NCI-H1105 treated with DMSO at 0.1 percent for 48 hours (cell line): Measurements from ENCODE around the gene COPS8.

Source experiments
- DNase-seq: peaks from one replicate; lab custom pipeline; 2025; lab: John Stamatoyannopoulos, UW

COPS8 gene

DNA sequence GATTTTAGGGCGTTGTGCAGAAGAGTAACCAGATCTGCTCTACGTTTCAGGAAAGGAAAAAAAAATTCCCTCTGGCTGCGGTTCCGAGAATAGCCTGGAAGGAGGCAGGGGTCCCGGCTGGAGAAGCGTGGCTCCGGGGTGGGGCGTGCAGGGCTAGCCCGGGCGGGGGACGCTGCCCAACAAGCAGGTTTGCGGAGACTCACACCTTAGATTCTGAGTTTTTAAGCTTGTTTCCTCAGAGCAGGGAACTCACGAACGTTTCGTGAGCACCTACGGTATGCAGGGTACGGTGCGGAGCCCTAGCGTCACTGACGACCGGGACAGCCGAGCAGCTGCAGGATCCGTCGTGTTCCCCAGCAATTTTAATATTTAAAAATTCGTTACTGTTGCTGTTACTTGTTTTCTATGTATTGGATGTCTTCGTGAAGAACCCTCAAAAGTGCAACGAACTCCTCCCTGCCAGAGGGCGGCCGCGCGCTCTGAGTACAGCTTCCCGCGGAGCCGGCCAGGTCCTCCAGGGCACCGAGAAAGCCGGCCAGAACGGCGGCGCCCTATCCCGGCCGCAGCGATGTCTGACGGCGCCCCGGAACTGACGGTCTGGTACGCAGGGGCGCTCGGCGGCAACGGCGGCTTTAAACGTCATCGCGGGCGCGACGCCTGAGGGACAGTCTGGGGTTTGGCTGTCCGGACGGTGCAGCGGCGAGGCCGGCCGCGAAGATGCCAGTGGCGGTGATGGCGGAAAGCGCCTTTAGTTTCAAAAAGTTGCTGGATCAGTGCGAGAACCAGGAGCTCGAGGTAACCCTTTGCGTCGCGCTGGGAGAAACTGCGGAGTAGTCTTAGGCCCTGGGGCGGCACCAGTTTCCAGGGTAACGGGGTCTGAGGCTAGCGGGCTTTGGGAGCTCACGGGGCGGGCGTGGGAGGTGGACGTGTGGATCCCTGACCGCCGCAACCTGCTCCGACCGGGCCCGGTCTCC, at the start of gene COPS8:
TSS of gene COPS8 (plus strand) at position 642 of the 974 bp plus-strand sequence. CDS start at position 718, 76 bp downstream.
- DNase-seq = peak; percentile 87

DNA sequence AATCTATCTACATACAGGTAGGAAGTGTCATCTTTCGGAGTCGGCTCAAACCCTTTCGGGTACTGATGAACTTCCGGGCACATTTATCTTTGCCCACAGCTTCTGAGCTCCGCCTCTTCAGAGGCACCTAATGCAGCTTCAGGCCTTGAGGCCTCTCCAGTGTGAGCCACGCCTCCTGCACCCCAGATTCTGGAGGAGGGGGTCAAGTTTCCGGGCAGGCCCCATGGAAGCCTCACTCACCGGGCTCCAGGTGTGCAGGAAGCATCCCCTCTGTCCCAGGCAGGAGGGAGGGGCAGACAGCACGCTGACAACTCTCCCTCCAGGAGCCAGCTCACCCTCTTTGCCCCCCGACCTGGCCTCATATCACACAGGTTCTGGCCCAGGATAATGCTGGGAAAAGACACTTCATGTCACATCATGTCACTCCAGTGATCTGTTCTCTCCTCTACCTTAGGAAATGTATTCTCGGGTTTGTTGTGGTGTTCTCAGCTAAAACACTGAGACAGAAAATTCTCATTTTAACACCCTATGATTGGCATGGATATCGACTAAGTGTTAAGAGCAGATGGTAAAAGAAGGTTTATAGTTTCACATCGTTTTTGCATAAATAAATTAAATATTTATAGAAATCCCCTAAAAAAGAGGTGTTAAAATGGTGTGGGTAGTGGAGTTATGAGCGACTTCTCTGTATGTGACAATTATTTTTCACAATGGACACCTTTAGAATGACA, 46.2 kb upstream of the COPS8 start:
- no peak for DNase-seq

DNA sequence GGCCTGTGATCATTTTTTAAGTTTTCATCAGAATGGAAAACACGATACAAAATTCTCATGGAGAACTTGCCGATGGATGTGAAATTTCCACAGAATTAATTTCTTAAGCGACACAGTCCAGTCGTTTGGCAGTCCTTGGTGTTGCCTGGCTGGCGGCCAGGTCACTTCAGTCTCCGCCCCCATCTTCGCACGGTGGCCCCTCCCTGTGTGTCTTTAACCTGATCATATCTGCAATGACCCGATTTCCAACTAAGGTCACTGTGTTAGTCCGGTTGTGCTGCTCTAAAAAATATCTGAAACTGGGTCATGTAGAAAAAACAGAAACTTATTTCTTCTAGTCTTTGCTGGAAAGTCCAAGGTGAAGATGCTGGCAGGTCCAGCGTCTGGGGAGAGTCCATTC, 44.5 kb upstream of the COPS8 start:
- DNase-seq = no peak

DNA sequence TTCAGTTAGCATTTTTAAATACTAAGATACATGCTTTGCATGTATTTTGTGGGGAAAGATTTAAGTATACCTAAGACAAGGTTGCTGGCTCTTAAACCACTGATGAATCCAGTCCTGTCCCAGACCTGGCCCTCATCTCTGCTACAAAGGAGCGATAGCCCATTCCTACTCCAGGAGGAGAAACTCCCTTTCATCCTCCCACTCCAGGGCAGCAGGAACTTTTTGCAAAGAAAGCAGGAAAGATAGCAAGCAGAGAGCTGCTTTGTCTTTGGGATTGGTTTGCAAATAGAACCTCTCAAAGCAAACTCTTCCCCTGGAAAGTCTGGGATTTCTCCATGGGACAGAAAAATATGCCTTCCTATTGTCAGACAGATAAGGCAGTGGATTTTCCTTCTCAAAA, 43.6 kb upstream of the COPS8 start:
- DNase-seq = no peak

DNA sequence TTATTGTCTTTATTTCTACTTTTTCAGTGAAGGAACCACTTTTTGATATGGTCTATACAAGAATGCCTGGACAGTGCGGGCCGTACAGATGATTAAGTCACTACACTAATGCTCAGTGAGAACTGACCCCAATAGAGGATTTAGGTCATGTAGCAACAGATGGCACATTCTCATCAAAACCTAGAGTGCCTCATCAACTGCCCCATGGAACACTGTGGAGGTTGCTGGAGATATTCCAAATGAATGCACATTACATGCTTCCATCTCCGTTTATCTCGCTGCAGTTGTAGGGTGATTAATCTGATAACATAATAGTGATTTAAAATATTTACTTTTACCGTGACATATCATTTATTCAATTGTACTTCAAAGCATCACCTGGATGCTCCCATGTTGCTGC, 41.8 kb upstream of the COPS8 start:
- no peak for DNase-seq

DNA sequence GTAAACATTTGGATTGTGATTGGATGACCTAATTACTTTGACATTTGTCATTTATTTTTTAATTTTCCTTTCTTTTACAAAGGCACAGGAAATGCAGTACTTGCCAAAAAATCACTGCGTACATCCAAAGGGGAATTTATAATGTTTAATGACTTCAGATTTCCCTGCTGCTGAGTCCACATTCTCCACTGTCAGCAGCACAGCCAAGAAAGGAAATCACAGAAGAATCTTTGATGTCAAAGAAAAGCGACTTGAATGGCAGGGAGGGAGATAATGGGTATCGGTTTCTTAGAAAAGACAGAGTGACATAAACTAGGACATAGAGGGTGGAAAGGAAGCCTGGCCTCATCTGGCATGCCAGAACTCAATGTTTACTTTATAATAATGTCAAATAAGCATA, 41.4 kb upstream of the COPS8 start:
- no peak for DNase-seq

DNA sequence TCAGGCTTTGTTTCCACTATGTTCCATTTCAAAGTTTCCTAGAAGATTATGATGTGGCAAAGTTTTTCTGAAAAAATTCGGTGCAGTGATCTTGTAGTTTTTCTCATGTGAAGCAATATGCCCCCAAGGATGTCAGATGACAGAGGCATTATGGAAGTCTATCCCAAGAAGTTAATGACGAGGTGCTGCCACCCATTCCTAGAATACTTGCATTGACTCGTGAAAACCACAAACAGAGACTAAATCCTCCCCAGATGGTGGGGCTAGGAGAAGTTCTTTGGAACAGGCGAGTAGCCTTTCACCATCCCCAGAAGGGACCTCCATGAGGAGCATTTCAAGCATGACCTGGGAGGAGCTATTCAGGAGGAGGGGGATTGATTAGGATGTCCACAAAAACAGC, 40.2 kb upstream of the COPS8 start:
- no peak for DNase-seq

DNA sequence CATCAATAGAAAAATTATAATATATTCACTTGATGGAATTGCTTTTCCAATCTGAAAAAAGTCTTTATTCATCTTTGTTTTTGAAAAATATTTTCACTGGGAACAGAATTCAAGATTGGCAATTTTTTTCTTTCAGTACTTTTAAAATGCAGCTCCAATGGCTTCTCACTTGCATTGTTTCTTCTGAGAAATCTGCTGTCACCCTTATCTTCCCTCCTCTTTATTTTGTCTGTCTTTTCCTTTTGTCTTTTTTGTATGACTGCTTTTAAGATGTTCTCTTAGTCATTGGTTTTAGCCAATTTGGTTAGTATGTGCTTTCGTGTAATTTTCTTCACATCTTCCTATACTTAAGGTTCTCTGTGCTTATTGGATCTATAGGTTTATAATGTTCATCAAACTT, 37.1 kb upstream of the COPS8 start:
- DNase-seq = no peak

DNA sequence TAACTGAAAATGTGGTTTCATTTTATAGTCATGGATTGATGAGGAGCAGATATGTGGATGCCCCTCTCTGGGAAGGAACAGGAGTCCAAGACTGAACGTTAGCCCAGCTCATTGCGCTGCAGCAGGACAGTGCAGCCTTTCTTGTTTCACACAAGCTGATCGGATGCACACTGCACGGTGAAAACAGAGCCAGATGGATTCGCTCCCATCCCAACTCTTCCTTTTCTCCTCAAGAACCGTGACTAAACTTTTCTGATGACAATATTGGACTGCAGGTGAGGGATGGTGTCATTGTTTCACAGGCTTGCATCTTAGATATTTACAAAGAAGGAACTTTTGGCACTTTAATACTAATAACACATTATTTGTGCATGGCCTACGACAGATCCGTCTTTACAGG, 33.8 kb upstream of the COPS8 start:
- no peak for DNase-seq

DNA sequence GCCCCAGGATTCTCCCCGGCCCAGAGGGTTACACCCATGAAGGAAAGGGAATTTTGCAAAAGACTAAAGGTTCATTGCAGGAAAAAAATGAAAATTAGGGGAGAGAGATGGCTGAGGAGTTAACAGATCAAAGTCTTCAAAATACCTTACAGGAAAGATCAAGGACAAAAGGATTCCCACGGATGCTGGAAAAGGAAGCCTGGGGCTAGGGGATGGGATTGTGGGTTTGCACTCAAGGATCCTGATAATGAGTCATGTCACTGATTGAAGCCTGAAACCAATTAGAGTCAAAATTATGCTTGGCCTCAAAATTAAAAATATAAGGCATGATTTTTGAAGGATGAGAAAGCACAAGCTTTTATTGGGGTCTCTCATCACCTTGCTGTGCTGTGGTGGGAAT, 32.6 kb upstream of the COPS8 start:
- DNase-seq = no peak

DNA sequence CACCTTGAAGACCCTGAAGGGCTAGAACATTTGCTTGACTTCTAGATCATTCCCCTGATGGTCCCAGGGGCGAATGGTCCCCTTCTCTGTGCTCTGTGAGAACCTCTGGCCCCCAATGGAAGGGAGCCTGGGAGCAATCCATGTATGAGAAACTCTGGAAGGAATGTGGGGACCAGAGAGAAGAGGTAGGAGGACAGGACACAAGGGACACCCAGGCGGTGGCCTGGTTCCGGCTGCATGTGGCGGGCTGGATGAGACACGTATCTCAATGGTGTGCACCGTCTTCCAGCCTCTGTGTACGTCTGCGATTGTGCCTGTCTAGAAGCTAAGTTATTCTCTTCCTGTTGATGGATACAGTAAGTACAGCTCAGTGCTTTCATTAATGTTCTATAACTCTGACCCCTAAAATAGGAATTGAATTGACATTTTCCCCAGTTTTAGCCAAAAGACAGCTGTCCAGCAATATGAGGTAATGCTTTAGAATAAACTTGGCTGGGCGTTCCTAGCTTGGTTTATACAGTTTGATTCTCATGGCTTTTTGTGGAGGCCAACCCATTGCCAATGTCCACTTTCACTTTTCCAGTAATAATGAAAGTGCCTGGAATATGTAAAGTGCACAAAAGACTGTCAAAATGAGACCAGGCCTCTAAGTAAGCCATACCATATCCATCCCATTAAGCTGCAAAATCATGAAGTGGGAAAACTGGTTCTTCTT, 30.1 kb upstream of the COPS8 start:
- DNase-seq = no peak

DNA sequence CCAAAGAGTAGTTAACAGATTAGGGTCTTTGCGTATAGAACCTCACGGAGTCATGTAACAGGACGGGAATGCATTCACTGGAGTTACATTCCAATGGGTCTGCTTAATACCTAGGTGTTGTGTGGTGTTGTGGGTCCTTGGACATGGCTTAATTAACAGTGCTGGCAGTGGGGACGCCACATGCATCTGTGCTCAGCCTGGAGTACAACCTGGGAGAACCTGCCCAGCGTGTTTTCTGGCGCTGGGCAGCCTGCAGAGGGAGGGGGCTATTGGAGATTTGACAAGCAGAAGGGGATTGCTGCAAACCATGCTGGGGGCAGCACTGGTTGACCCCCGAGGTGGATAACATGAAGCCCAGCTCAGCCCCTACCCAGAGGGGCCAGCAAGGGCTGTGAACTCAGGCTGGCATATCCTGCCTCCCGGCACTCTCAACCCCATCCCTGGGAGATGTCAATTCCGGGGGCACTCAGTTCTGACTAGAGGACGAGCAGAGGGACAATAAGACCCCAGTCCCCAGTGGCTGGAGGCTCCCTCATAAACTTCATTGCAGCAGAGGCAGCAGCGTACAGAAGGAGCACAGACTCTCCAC, 29.3 kb upstream of the COPS8 start:
- DNase-seq = no peak

DNA sequence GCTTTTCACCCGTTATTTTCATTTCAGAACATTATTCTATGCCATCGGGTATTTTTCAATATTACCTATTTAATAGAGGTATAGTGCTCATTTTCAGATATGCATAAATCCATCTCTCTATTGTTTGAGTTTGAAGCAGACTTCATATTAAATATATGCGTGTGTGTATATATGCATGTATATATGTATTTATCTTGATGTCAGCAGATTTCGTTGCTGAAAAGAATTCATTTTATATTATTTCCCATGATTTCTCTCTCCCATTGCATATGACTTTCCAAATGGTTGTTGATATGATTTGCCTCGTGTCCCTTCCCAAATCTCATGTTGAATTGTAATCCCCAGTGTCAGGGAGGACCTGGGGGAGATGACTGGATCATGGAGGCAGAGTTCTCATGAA, 28.6 kb upstream of the COPS8 start:
- no peak for DNase-seq

DNA sequence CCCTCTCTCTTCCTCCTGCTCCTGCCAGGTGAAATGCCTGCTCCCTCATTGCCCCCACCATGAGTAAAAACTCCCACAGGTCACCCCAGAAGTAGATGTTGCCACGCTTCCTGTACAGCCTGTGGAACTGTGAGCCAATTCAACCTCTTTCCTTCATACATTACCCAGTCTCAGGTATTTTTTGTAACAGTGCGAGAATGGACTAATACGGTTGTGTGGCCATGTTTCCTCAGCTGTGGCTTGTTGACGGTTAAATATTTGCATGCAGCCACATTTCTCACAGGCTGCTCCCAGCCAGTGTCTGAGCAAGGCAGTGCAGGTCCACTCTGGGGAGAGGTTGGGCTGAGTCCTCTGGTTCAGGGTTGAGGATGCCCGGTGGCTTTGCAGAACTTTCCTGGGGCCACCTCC, 27.8 kb upstream of the COPS8 start:
- DNase-seq = no peak

DNA sequence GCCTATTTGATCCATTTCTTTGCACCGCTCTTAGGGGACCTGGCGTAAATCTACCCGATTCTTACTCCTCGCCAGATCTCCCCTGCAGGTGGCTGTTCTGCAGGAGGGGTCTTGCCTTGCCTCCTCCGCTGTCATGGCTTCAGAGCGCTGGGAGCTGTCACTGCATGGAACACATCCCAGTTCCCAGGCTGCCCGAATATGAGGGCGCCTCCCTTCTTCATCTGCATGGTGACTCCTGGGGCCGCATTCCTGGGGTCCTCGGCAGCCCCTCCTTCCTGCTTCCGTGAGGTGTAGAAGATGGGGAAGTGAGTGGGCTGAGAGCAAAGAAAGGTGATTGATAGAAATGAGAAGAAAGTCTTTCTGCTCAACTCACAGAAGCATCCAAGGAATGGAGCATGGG, 27.3 kb upstream of the COPS8 start:
- DNase-seq = no peak

DNA sequence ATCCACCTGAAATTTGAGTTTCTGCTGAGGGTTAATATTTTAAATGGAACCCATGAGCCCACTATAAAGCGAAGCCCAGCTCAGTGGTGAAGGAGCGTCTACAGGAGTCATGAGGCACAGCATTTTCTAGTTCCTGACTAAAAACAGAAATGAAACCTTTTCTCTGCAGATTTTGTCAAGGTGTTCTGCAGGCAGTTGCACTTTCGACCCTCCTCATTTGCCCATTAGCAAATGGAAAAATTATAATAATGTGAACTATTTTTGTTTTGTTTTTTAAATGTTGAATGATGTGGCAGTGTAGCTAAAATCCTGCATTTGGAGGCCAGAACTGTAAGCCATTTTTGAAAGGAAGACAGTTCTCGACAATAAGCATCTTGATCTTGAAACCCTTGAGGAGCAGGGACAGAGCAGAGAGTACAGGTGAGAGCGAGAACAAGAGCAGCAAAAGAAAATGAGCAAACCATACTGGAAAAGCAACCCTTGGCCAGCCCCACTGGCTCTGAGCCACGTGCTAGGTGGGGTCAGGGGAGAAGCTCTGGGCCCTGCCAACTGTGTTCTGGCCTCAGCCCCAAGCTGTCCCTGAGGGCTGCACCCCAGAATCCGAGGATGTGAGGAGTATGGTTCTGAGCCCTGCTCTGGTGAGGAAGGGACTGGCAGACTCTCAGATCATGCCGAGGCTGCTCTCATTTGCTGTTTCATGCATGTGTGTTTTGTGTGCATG, 26.4 kb upstream of the COPS8 start:
- no peak for DNase-seq

DNA sequence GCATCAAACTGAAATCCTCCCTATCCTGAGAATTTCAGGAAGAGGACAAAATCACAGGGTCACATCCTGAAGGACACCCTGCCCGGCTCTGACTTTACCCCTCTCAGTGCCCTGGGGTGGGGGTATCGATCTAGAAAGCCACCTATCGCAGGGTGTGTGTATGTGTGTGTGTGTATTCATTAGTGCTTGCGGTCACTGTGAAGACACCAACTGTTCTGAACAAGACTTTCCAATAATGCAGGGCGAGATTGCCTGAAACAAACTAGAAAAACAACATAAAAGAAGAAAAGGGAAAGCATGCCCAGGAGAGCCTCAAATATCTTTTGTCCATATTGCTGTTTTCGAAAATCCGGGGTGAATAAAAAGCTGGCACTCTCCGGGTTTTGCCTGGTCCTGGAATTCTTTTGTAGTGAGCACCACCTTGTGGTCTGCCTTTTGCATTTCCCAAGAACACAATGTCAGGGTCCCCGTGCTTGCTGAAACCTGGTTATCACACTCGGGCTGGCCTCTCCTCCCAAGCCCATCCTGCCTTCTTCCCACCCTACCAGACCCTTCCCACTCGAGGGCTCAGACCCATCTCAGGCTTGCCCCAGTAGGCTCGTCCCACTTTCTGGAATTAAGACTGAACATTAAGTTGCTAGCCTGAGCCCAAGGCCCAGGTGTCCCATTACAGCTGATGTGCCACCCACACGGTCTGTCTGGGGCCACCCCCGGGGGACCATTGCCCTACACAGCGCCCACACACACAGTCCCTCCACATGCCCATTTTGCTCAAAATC, 25.0 kb upstream of the COPS8 start:
- DNase-seq = peak; percentile 69

DNA sequence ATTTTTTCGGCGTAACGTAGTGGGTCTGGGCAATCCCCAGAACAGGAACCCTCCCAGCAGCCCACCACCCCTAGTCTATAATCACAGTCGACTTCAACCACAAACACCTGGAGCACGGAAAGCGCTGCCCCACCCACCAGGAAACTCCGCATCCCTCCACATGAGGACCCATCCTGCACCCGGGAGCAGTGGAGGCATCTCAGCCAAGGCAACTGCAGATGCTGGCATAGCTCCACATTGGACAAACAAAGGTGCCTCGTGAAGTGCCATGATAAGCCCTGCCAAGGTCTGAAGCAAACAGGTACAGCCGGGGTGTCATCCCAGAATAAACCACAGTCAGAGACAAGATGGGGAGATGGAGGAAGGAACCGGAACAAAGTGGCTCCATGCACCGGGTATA, 24.3 kb upstream of the COPS8 start:
- no peak for DNase-seq

DNA sequence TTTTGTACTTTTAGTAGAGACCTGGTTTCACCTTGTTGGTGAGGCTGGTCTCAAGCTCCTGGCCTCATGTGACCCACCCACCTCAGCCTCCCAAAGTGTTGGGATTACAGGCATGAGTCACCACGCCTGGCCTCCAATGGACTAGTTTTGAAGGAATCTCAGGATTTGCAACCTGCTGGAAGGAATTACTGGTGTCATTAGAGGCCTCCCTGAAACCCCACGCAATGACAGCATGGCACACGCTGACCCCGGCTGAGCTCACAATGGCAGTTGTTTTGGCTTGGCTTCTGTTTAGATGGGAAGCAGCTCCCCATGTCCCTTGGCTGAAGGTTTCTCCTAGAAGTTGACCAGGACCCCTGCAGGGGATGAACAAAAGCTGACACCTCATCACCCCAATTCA, 23.1 kb upstream of the COPS8 start:
- DNase-seq = no peak

DNA sequence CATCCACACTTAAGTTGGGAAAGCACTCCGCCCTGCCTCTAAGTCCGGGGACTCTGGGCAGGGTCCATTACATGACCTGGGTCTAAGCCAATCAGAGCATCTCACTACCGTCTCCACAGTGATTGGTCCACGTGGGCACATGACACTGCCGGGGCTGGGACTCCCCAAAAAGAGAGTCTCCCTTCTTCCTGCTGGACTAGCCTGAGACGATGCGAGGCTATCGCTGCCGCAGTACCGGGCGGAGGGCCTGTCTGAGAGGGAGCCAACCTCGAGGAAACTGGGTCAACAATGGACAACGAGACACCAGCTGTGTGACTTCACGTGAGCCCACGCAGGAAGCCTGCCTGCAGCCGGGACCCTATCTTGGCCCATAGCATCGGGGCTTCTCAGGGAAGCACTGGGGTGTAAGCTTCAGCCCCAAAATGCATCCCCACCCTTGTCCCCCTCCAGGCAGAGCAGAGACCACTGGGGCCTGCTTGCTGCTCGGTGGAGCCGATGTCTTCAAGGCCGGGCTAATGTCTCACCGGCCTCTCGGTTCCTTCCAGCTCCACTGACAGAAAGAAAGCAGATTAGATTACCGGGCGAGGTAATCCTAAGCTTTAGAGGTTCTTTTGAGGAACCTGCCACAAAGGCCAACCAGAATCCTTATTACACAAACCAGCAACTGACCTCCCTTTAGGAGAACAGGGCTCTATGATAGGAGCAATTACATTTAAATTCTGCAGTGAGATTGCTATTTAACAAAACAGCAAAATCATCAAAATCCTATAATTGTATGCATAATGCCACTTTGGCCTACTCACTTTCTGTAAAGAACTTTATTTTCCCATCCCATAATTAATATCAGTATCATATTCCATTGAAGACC, 21.3 kb upstream of the COPS8 start:
- DNase-seq = no peak
